GM19455 (cell line): ENCODE measurements around the gene PTPRN2.

Experiments used
- ATAC-seq: cut with Tn5 transposase; IDR thresholded peaks from one replicate; pipeline ENCODE4 v1.9.1; 2021; ENCODE audit not compliant: unreplicated experiment

PTPRN2 gene

DNA sequence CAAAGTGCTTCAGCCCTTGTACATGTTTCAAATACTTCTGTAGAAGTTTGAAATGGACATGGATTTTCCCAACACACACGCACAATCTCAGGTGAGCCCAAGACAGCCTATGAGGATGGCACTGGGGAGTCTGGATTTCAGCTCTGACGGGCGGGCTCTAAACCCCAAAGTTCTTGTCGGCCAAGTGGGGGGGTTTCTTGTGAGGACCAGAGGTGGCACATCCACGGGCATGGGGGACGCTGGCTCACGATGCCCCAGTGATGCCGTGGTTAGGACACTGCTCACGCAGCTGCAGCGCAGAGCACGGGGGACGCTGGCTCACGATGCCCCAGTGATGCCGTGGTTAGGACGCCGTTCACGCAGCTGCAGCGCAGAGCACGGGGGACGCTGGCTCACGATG, 970.7 kb downstream of the PTPRN2 start:
- ATAC-seq = no peak

DNA sequence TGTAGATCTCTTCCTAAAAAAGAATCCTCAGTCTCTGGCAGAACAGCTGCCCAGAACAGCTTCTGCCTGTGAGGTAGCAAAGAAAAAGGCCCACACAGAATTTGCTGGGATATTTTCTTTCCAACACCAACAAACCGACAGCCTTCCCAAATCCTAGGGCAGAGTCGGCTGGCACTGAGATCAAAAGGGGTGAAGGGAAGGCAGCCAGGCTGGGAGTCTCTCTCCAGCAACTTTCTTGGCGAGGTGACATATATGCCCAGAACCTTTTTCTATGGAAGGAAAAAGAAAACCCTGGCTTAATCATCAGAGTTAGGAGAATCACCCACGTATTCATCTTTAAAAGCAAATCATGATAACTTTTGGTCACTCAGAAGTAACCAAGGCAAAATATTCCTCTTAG, 971.2 kb downstream of the PTPRN2 start:
- ATAC-seq = no peak

DNA sequence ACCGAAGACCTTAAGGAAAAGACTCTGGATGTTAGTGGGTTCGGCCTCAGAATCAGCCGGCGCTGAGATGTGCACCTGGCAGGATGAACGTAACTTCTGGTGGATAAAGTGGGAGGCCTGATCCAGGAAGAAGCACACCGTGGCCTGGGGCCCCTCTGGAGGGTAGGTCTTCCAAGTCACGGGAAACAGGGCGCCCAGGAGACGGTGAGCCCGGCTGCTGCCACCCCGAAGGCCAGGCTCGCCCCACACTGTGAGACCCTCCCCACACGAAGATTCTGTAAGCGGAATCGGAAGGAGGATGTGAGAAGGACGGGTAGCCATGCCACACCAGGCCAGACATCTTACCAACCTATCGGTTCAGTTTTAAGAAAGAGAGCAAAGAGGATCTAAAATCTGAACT, 971.8 kb downstream of the PTPRN2 start:
- ATAC-seq = no peak

DNA sequence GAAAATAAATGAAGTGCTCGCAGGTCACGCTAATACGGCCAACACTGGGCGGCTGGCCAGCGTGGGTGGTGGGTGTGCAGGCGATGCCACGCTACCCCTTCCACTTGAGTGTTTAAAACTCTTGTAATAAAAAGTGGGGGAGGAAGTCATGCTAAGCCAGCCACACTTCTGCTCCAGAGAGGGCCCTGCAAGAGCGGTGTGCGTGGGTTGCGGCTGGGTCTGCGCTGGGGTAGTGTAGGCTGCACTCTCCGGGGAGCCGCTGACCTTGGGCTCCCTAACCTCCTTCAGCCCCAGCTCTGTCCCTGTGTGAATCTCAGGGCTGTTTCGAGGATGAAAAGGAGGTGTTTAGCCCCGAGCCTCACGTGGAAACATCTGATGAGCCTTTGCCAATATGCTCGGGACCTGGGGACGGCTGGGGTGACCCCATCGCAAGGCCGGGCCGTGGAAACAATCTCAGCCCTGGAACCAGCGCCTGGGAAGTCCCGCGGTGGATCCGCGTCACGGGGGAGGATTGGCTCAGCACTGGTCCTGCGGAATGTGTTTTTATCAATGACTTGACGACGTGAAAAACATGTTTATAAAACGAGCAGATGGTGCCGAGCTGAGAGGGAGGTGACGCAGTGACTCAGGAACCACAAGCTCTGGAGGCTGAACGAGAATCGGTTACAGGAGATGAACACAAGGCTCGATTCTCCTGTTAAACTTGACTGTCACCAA, 972.4 kb downstream of the PTPRN2 start:
- no peak for ATAC-seq

DNA sequence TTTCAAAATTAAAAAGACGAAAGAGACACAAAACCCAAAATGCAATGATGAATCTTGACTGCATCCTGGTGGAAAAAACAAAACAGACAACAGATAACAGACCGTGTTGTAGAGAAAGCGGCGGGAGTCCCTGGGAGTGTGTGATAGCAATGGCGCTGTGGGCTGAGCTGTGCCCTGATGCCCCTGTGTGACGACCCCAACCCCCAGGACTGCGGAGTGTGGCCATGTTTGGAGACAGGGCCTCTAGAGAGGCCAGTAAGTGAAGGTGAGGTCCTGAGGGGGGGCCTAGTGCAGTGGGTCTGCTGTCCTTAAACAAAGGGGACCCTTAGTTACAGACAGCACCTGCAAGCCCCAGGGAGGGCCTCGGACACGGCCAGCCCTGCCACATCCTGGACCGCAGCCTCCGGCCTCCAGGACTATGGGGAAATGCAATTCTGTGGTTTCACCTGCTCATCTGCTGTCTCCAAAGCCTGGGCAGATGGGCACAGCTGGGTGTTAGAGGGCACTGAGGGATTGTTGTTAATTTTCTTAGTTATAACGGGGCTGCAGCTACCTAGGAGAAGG, 973.1 kb downstream of the PTPRN2 start:
- no peak for ATAC-seq

DNA sequence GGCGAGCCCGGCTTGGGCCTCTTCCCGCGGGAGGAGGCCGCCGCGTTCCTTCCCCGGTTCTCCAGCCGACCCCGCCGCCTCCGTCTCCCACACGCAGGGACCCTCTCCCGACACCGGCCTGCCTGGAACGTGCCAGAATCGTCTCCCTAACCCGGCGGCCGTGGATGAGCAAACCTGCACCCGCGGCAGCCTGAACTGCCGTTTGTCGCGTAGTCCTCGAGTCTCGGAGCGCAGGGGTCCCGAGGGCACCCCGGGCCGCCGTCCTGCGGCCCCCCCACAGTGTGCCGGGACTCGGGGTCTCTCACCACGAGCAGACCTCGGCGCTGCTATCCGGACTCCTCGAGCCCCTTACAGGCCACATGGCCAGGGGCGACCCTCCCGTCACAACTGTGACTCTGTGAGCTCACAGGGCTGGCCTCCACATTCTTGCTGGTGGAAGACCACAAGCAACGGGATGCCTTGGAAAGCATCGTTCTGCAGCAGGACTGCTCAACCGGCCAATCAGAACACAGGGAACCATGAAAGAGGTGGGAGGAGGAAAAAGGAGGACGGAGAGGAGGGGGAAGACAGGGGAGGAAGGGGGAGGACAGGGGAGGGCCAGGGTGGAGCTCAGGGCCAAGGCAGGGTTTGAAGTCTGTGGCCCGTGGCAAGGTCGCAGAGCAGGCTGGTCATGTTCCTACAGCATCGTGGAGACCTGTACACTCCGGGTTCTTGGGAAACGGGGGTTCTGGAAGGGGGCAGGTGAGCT, 973.9 kb downstream of the PTPRN2 start:
- ATAC-seq = no peak

DNA sequence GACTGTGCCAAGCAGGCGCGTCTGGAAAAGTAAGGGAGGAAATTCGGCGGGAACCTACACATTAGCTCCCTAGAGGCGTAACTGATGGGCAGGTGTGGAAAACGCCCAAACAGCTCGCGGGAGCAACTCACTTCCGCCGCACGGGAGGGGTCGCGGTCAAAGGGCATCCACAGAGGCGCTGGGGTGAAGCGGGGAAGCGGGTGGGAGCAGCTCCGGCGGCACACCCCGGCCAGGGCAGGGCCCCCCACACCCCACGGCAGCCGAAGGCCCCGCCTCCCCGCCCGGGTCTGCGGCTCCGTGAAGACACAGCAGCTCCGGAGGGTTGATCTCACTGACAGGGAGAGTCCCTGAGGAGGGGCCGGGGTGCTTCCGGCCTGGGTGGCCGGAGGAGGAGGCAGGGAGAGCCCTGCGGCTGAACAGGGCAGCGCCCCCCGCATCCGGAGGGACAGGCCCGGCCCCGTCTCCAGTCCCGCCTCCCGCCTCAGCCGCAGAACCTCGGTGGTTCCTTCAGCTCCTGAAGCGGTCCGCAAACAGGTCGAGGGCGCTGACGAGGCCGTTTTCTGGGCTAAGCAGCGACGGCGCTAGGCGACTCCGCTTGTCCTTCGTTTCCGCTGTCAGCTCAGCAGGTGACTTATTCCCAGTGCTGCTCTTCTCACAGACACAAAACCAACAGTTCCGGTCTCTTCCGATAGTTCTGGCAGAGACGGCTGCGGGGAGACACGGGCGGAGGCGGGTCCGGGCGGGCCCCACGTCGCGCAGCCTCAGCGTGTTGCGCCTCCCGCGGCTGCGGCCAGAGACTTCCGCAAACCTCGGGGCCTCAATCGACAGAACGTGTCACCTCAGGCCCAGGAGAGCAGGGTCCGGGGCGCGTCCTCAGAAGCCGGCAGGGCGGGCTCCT, 974.7 kb downstream of the PTPRN2 start:
- no peak for ATAC-seq

DNA sequence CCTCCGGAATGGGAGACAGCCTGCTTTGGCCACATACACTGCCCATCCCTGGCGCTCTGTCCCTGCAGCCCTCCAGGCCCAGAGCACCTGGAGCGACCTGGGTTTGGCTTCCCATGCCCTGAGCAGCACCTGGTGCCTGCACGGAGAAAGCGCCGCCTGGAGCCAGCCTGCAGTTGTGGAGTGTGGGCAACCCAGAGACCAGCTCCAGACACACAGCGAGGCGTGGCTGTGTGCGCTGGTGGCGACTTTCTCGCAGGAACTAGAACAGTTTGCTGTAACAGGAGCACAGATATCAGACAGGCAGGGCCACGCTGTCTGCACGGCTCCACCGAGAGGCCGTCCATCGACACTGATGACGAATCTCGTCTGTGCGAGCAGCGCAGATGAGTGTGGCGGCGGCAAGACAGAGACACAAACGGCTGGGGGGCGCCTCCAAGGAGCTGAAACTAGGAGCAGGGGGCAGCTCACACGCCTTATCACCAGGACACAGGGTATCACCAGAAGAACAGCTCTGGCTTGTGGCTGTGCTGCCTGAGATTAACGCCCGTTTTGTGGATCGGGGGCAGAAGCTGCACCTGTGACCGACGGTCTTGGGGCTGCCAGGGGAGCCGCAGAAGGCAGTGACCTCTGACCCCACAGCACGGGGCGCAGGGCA, 975.5 kb downstream of the PTPRN2 start:
- ATAC-seq = no peak

DNA sequence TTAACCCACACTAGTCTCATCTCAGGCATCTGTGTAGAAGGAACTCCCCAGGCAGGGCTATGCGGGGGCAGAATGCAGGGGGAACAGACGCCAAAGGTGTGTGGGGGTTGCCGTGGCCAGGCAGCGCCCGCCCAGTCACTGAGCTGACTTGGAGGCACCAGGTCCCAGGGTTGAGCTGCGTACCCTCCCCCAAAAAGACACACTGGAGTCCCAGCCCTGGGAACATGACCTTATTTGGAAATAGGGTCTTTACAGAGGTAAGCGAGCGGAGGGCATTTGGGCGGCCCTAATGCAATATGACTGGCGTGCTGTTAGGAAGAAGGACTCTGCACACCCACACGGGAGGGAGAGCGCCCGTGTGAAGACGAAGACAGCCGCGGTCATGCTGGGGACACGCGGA, 976.3 kb downstream of the PTPRN2 start:
- no peak for ATAC-seq

DNA sequence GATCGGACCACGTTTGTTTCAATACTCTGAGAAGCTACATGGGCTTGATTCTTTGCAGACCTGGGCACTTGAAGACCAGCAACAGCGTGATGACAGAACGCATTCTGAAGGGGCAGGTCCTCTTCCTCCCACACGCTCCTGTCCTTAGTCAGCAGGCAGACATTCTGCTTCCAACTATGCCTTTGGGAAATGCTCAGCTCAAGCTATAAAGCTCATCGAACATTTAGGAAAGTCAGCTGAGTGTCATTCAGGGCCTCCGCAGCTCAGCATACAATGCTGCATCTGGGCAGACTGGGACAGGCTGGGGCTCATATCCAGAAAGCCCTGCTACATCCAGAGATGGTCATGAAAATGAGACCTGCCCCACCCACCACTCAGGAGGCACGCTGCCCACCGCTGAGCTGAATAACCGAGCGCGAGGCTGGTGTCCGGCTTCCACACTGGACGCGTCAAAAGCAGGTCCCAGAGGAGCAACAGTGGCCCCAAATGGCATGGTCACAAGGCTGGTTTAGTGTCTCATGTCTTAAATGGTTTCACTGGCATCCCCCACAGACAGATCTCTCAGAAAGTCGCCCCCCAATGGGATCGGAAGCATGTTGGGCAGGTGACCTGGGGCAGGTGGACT, 976.8 kb downstream of the PTPRN2 start:
- ATAC-seq = no peak

DNA sequence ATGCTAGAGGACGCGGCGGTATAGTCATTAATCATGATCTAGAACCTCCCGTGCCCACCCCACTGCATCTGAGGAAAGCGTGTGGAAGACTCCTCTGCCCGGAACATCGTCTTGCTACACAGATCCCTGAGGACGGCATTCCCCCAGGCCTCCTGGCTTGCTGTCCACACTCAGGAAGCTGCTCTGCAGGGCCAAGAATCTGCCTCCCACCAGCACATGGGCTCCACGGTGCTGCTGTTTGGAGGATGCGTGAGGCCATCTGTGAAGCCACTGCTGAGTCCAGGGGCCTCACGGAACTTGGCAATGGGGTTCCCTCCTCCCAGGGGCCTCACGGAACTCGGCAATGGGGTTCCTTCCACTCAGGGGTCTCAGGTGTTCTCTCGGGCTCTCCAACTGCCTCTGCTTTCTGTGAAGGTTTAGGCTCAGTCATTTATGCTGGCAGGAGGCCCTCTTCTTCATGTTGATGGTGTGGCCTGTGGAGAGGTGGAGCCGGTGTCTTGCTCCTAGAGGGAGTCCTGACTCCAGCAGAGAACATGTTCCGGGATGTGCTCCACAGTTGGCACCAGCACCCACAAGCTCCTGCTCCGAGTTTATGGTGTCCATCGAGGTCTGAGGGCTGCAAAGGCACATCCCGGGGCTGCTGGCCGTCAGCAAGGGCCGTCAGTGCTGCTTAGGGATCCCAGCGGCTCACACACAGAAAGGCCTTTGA, 977.5 kb downstream of the PTPRN2 start:
- ATAC-seq = no peak

DNA sequence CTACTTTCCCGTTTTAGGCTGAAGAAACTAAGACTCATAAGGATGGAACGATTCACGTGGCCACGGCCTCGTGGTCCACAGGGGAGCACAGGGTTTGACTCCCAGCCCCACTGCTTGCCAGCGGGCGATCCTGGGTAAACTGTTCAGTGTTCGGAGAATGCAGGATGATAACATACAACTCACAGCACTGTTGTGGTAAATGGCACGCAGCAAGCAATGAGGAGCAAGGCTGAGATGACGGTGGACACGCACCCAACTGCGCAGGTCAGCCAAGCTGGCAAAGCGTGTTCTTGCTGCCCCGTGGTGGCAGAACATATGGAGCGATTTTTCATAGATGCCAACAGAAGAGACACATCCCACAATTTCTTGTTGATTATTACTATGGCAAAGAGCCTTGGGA, 978.1 kb downstream of the PTPRN2 start:
- ATAC-seq = no peak

DNA sequence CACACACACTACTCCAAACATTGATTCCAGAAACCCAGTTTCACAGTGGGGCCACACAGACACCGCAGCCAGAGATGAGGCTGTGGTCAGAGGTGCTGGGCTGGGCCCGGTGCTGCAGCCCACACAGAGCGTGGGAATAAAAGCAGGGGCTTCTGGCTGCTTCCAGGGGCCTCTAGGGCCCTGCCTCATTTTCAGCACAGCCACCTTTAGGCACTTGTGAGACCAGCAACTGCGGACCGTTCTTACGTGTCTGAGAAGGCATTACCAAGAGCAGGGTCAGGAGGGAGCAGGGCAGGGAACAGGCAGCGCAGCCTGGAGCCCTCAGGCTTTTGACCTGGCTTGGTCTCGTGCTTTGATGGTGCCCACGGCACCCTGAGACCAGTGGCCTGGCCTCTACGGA, 980.4 kb downstream of the PTPRN2 start:
- ATAC-seq = no peak

DNA sequence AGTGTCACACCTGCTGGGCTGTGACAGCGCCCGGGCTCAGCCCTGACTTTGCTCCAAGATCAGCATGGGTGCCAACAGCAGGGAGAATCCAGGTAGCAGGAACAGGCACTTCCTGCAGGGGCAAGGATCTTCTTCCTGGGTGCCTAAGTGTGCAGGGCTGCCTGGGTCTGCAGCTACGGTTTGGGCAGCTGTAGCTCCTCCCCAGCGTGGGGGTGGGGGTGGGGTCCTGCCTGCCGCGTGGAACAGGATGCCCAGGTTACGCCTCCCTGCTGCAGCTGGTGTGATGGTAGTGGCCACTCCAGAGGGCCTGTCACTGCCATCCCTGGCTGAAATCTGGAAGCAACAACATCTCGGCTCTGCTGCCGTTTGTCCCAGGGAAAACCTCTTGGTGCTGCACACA, 981.5 kb downstream of the PTPRN2 start:
- ATAC-seq = no peak

DNA sequence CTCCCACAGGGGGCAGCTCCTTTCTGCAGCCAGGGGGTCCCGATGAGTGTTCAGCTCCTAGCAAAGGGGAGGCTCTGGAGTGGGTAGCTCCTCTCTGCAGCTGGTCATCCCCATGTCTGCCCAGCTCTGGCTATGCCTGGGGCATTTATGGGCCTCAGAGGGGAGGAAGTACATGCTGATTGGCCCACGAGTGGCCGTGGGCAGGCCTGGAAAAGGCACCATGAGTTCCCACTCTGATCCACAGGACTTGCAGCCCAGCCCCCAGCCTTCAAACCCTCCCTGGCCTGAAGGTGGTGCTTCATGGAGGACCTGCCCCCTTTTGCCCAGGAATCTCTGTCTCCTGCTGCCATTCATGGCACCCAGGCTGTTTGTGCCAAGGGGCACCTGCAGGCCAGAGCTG, 982.0 kb downstream of the PTPRN2 start:
- no peak for ATAC-seq

DNA sequence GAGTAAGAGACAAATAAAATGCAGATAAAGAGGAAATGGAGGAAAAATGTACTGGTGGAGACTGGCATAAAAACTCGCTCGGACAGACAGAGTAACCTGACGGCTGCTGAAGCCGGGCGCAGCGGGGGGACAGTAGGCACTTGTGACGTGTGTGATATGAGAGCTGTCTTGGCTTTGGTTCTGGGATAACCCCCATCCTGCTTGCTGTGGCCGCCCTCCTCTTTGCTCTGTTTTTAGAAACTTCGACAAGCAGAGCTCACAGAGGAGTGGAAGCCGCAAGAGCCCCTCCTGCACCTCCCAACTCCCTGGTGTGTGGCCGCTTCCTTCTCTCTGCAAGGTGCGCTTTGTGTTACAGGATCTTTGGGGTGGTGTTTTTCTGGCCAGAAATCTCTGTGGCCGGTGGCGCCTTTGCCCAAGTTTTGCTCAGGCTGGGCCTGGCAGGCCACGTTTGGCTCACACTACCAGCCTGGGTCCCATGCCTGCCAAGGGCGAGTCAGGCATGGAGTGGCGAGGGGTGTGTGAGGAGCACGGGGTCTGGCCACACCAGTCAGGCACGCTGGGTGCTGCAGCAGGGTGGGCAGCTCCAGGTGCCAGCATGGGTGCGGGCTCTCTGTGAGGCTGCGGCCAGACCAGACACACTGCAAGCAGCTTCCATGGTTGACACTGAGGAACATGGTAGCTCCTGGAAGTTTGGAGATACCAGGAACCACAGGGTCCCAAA, 982.8 kb downstream of the PTPRN2 start:
- no peak for ATAC-seq

DNA sequence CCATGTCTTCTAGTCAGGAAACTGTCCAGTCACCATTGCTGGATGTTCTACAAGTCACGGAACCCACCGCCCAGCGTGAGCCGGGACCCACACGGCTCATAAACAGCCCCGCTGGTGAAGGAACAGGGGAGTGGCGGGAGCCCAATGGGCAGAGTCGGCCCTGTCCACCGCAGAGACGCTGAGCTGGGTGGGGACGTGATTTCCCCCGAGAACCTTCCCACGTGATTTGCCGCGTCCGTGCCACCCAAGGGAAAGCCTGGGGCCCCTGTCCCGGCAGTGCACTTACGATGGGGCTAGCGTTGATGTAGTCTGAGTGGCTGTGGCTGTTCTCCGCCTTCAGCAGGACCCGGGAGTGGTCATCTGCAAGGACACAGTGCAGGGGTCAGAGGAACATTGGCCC, 983.9 kb downstream of the PTPRN2 start:
- no peak for ATAC-seq

DNA sequence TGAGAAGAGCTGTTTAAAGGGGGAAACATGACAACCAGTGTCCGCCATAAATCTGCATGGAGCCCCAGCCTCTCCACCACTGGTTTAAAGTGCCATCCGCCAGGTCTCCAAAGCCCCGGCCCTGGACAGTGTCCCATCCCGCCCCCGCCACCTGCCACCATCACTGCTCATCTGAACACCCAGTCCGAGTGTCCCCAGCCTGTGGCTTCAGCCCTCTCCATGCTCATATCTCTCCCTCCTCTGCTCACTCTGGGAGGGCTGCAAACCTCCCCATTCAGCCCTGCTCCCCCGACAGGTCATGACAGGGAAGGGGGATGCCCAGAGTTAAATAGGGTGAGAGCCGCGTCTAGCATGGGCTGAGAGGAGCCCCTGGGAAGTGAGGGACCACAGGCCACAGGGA, 984.6 kb downstream of the PTPRN2 start:
- no peak for ATAC-seq

DNA sequence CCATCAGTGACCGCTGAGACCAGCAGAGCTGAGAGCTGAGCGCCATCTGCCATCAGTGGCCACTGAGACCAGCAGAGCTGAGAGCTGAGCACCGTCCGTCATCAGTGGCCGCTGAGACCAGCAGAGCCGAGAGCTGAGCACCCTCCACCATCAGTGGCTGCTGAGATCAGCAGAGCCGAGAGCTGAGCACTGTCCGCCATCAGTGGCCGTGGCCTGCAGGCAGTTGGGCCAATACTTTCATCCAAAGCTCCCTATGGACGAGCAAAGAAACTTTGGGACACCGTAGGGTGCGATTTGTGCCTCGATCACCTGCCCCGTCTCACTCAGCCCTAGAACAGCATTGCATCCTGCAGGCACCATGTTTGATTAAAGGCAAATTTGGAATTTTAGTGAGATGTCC, 985.0 kb downstream of the PTPRN2 start:
- ATAC-seq = no peak
